Measurements from ENCODE around the gene AXIN2. TPM values are rescaled to one million over a fixed set of nuclear protein-coding genes. Genes with fewer than 3 reads are reported as not detected.
A peak's percentile ranks its signal among the peaks of the same experiment; 100 is the strongest.

Gene AXIN2
- polyA plus RNA-seq, 5 donors = 53.9 to 65.8 (median 55.4) TPM

DNA sequence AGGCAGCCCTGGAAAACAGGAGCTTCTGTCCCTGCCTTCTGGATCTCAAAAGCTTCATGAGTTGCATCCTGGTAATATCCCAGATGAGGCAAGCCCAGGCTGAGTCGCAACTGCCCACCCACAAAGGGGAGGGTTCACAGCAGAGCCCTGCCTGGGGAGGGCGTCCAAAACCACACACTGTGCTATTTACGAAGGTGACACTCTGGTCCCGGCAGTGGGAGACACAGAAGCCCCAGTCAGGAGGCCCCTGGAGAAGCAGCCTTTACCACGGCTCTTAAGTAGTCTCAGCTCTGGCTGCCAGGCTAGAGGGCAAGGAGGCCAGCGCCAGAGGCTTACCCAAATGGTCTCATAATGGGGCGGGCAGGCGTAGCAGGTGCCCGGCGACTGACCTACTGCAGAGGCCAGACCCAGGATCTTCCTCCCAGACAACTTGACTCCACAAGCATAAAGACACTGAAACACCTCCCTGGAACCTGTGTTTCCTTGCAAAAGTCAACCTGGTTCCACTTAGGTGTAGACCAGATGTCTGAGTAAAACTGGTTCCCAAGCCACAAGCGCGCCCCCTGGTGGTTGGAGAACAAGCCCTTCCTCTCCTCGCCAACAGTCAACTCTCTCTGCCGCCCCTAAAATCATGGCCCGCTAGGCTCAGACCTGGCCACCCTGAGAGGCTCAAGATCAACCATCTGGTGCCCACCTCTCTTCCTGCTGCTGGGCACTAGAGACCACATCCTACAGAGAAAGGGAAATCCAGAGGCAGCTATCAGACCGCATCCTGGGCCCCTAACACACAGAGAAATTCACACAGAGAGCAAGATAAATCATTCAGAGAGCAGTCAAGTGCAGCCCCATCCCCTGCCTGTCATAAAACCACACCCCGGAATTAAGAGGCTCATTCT is 5.2 kb downstream of the AXIN2 start:
- DNase-seq = peak; percentile 77 to 80

DNA sequence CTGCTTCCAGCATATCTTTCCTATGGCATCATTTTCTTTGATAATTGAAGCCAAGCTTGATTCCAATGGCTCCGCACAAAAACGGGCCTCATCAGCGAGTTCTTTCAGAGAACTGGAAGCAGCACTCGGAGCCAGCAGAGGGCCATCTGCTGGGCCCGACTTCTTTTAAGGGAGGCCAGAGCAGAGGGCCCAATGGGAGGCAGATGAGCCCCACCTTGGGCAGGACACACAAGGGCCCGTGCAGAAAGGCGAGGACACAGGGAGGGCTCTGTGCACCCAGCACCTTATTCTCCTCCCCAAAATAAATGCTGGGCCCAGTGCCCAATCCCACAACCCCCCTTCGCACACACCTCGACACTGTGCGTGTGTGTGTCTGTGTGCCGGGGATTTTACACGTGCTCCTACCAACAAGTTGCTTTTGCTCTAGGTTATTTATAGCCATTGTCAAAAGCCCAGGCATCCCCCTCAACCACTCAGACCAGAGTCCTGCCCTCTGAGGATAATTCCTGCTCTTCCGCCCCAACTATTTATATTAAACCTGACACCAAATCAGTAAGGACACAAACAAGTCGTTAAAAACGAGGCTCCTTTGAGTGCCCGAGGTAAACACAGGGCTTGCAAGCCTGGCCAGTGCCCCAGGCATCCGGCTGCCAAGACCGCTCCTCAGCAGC is 6.8 kb downstream of the AXIN2 start:
- DNase-seq = no peak

DNA sequence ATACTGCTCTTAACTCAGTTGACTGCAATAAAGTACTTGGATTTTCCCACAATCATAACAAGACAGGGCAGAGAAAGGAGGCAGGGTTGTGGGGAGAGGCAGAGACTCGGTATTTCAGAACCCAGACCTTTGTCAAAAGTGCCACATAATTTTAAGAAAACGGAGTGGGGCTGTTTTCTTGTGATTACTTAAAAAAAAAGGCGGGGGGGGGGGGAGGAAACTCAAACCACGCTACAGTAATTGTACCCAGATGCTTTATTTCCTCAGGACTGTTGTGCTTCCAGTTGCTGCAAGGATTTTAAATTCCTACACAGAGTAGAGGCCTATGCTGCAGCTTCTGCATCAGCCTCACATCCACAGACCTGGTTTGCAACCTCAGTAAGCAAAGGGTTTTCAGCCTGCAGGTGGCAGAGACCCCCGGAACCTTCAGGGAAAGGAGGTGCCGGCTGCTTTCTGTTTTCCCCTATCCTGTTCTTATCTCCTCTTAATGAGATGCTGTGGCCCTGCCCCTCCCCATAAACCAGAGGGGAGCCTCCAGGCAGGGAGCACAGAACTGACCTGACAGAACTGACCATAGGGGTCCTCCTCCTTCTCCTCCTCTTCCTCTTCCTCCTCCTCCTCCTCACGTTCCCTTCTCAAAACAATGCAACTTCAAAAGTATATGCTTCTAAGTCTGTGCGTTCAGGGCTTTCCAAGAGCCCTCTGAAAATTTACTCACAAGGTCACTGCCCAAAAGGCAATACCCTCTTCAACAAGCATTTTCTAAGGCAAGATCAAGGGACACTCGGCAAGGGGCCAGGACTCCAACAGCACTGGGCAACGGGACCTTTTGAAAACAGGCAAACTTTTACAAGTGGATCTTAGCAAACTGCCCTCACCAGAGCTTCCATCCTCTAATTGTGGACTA is 7.5 kb downstream of the AXIN2 start:
- DNase-seq = no peak

DNA sequence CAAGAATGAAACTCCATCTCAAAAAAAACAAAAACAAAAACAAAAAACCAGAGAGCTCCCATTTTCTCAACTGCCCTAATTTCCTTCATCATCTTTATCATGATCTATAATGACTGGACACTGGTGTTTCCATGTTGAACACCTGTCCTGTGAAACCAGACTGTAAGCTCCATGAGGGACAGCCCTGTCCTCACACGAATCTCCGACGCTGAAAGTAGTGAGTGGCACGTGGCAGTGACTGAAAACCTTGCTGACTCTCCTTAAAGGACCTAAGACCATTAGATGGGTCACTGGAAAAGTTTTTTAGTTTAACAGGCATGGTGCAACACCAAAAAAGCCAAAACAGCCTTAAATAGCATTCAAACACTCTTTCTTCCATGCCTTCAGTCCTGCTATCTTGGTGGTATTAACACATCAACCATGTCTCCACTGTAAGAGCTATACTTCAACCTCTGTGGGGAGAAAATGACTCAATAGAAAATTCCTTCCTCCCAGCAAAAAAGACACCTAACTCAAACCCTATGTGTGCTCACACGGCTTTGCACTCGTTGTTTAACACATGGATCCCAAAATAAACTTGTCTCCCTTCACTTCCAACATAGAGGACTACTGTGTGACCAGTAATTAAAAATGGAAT is 8.3 kb downstream of the AXIN2 start:
- DNase-seq = no peak

DNA sequence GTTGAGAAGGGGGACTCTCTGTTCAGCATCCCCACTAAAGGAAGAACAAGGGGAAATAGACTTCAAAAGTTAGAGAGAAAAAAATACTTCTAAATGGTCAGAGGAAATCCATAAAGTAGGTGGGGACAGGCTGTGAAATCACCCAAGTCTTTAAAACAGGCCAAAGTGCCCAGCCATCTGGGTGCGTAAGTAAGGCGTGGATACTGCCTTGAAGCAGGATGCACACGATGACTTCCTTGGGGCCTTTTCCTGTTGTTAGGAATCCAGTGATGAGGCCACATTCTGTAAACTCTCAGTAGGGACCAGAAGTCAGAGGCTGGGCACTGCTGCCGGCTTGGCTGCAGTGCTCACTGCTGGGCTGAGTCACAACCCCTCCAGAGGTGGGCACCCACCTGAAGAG is 9.2 kb downstream of the AXIN2 start:
- no peak for DNase-seq

DNA sequence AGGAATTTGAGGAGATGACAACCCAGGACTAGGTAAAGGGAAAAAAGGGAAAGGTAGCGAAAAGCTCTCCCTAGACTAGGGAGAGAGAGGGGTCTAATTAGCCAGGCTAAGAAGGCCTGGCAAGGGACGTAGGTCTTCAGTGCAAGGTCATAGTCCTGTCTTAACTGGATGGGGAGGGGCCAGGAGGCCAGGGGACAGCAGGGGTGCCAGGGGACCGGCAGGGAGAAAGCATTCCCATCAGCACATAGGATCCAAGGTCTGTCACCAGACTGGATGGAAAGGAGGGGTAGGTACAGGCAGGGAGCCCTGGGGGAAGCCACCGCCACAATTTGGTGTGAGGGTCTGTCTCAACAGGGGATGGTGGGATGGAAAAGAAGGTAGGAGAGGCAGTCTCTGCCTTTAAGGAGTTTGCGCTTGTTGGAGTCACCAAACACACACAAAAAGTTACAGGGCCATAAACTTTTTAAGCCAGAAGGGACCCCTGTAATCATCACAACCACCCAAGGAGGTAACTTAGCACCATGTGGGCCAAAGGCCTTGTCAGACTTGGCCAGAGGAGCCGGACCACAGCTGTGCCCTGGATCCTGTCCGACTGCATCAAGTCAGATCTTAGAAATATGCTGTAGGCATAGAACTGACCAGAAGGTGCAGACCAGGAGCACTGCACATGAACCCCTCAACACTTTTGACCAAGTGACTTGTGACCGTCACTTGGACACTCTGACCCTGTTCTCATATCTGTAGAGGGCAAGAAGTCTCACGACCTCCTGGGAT is 10.0 kb downstream of the AXIN2 start:
- no peak for DNase-seq

DNA sequence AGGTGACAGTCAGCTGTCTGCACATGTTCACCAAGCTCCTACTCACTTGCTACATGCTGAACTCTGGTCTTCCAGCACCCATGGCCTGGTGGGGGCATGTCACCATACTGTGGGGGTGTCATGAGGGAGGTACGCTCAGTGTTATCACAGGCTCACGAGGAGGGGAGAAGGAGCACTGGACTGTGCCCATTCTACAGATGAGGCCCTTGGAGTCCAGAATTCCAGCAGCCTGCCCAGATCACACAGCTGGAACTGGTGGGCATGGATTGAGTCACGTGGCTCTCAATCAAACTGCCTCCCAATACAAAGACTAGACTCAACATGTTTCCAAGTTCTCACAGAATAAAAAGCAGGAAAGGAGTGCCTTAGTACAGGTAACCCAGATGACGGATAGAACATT is 10.7 kb downstream of the AXIN2 start:
- no peak for DNase-seq

DNA sequence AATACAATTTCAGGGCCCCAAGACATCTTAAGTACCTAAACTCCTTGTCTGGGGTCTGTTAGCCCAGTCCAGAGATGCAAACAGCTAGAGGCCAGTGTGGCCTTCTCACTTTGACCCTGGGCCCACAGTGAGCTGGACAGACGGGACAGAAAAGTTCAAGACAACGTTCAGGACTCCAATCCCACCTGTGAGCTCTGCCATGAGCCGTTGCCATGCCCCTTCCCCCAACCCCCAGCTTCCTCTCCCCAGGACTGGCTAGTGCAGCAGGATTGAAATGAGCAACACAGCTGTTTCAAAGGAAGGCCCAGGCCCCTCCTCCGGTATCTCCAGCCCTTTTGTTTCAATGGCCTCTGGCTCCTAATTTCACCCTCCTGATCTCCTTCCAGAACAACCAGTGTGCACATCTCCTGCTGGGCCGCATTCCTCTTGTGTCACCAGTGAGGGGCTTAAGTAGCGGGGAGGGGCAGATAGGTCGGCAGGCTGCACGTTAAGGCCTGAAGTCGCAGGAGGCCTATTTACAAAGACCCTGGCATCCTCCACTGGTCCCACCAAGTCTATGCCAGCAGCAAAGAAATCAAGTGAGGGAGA is 11.3 kb downstream of the AXIN2 start:
- no peak for DNase-seq

DNA sequence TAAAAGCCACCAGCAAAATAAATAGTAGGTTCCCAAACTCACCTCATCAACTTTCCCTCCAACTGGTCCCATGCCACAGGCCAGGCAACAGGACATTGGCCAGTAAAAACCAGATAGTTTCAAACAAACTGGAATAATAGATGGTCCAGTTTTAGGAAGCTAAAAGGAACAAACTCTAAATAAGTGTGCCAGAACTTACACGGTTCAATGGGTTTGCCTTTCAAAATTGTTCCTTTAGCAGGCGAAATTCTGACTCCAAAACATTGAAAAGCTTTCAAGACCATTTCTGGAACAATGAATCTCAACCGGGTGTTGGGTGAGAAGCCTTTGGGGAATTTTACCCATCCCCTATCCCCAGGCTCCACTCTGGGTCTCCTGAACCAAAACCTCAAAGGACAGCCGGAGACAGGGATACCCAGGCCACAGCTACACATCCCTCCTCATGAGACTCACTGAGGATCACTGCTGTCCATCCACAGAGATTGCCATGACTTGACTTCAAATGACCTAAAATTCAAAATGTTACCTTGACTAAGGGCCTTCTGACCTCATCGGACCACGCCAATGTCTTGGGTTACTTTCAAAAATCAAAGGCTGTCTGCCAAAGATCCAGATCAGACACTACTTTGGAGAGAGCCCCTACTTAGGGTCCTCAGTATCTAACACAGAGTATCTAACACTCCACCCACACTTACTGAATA is 13.0 kb downstream of the AXIN2 start:
- DNase-seq = no peak

DNA sequence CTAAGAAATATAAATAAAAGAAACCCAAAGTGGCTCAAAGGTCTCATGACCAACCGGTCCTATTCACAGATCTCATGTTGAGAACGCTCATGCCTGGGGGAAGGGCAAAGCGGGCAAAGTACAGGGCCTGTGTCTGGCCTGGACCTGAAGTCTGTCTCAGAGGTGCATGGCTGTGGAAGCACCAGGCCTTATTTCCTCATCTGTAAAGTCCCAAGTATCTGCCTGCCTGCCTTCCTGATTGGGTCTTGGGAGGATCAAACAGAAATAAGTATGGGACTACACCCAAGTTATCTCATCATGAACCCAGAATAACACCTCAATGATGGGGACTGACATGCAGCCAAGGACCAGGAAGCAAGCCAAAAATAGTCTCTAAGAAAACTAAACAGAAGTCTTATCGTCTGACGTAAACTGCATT is 14.2 kb downstream of the AXIN2 start:
- DNase-seq = no peak

DNA sequence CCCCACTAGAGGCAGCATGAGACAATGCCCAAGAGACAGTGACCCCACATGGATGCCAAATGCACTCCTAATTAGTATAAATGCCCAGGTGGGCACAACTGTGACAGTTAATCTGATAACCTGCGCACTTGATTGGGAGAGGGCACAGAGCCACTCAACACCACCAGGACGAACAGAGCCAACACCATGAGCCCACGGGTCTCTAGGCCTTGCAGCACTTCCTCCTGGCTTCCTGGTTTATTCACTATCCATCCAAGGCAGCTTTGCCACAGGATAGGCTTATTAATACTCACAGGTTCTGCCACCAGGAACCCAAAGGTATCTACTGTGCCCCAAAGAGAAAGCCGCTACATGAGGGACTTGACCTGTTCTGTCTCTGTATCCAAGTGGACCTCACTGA is 14.9 kb downstream of the AXIN2 start:
- no peak for DNase-seq

DNA sequence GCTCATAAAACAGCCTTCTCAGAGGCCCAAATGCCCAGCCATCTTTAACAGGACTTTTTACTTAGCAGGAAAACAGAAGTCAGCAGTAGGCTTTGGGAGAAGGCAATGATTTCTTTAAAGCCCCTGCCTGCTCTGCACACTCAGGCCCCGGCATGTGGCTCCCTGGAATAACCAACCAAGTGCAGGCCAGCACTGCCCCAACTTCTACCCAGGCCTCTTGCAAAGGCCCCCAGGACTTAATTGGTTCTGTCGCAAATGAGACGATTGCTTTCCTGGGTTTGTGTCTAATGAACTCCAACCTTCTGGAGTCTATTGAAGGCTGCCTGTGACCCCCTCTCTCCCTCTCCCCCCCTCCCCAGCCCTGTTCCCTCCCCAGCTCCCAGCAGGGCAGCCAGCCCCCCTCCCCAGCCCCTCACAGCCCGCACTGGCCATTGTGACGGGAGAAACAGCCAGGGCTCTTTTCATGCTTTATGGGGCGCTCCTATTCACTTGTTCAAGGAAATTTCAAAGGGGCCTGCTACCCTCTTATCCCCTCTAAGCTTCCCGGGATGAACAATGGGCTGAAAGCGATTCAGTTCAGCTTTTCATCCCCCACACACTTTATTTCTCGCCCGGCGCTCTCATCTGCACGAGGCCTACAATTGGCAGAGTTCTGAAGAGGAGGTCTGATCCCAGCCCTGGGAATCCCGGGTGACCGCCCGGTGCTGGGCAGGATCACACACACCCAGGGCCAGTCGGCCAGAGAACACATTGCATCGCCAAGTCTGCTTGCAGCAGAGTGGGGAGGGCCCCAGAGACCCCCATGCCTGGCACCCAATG is 15.5 kb downstream of the AXIN2 start:
- DNase-seq = no peak

DNA sequence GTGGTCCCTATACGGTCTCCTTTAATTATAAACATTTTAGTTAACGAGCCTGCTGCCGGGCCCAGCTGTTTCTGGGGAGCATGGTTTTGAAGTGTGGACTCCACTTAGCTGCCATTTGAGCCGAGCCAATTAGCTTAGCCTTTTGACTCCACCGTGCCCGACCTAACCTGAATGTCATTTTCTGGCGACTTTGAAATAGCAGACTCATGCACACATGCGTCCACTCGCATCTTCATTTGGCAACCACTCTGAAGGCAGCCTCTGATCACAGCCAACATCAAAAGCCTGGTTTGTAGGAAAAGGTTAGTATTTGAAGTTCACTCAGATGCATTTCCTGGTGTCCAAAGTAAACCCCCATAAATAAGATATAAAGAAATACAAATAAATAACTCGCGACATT is 16.8 kb downstream of the AXIN2 start:
- no peak for DNase-seq

DNA sequence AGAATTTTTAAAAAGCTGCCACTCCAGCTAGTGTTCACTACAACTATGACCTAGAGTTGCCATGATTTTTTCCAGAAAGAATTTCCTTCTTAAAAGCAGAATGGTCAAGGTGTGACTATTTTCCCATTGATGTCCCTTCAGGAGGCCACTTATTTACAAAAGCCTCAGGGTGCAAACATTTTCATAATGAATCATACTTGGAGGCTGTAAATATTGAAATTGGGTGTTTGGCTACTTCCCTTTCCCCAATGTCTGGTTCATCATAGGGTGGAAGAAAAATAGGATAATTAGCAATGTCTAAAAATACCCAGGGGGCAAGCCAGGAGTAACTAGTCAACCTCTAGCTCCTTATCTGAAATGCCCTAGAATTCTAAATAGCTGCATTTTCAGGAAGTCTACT is 18.8 kb downstream of the AXIN2 start:
- no peak for DNase-seq

DNA sequence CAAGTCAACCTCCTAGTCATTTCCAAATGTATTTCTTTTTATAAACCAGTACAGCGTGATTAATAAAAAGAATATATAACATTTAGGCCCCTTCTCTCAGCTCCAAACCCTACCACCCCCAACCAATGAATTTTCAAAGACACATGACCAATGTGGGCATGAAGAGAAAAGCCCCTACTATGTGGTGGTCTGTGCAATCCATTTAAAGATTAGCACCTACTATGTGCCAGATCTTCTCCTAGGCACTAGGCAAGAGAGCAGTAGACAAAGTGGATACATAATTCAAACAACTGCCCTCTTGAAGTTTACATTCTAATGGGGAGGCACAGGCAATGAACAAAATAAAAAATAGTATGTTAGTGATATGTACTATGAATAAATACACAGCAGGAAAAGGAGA is 19.4 kb downstream of the AXIN2 start:
- no peak for DNase-seq

DNA sequence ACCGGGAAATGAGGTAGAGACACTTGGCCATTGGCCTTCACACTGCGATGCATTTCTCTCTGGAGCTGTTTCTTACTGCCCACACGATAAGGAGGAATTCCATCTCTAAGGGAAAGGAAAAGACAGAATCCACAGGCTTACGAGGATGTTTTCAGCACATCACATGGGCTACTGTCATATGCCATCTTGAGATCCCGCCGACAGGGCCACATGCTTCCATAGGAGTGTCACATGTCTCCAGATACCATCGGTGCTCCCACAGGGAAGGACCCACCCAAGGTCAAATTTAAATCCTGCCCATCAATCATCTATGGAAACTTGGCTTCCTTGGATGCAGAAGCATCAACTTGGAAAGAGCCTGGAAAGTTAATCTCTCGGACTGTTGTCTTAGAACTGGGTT is 20.0 kb downstream of the AXIN2 start:
- no peak for DNase-seq

DNA sequence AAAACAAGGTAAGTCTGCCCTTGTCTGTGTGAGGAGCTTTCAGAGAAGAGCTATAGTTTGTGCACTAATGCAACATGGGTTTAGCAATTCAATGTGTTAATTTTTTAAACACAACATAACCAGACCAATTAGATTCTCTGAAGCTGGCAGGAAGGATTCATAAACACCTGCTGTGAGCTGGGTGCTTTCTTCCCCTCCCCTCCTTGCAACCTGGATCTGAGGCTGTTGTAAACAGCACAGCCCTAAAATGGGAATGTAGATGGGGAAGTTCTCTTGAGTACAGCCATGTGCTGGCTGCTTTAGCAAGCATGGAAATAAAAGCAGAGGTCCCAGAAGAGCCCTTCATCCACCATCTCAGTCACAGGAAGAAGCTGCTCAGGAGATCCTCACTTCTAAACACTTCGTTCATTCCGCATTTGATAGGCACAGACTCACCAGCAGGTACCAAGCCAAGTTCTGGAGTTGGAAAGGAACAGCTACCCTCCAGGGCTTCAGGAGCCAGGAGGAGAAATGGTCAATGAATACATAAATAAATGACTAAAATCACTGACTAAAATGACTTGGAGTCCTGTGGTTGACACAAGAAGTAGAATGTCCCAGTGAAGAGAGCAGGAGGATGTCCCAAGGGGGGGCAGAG is 21.7 kb downstream of the AXIN2 start:
- no peak for DNase-seq

Measured in right lung (tissue), 5 donors.